Type B pancreatic cell (in vitro differentiated cells): ENCODE data around the gene EVI5. TPM values are rescaled to one million over a fixed set of nuclear protein-coding genes. Genes with fewer than 3 reads are reported as not detected.
A peak's percentile ranks its signal among the peaks of the same experiment; 100 is the strongest.

Experiments
- DNase-seq: peaks from one replicate; pipeline ENCODE4 v3.0.0; 2021; ENCODE audit warnings: mixed read lengths; ENCODE audit not compliant: unreplicated experiment; ENCODE audit errors: extremely low spot score
- H3K27ac Mint-ChIP-seq: 2 replicates; pipeline ENCODE4 v1.8.0; 2021; ENCODE audit warnings: mild to moderate bottlenecking, mixed read lengths
- H3K27me3 Mint-ChIP-seq: 2 replicates; pipeline ENCODE4 v1.8.0; 2021; ENCODE audit warnings: mixed read lengths
- H3K36me3 Mint-ChIP-seq: 2 replicates; pipeline ENCODE4 v1.8.0; 2021; ENCODE audit warnings: mixed read lengths
- H3K4me1 Mint-ChIP-seq: one replicate; pipeline ENCODE4 v1.8.0; 2021; ENCODE audit warnings: mixed read lengths; ENCODE audit not compliant: unreplicated experiment
- H3K4me3 Mint-ChIP-seq: 2 replicates; pipeline ENCODE4 v1.8.0; 2021; ENCODE audit warnings: mild to moderate bottlenecking, mixed read lengths
- H3K9me3 Mint-ChIP-seq: 2 replicates; pipeline ENCODE4 v1.8.0; 2021; ENCODE audit warnings: mixed read lengths
- CTCF ChIP-seq: fragments of 200-600 bp; sonication (generic); conservative IDR thresholded peaks from 2 replicates; pipeline ENCODE4 v1.5.0; 2021; ENCODE audit warnings: antibody characterized with exemption, mild to moderate bottlenecking
- total RNA-seq: library from RNA; stranded (reverse); gene quantifications from 2 replicates; pipeline ENCODE4 v1.2.1, GENCODE V29; 2021; ENCODE audit warnings: low replicate concordance

Gene EVI5
- total RNA-seq, 1 donor from 2014 or later: 29.6 TPM

GRCh38 chr1:92817986-92818764 lies 33.3 kb upstream of the EVI5 start:
- H3K4me1 Mint-ChIP-seq: no peaks in the 10 kb centered on the region
- DNase-seq: no peak

GRCh38 chr1:92817137-92817697 lies 32.3 kb upstream of the EVI5 start:
- no peaks in the 10 kb centered on the region for H3K36me3 Mint-ChIP-seq
- no peaks in the 10 kb centered on the region for H3K9me3 Mint-ChIP-seq
- no peak for TF ChIP-seq CTCF
- no peaks in the 10 kb centered on the region for H3K4me1 Mint-ChIP-seq
- H3K4me3 Mint-ChIP-seq: no peak overlapping the region
- H3K27ac Mint-ChIP-seq: peak overlapping the region; percentile 9
- DNase-seq: no peak
- H3K27me3 Mint-ChIP-seq: no peaks in the 10 kb centered on the region

More at GRCh38 chr1:92817986-92818764, 33.3 kb upstream of the EVI5 start:
- no peaks in the 10 kb centered on the region for H3K27me3 Mint-ChIP-seq
- H3K9me3 Mint-ChIP-seq: no peaks in the 10 kb centered on the region
- no peaks in the 10 kb centered on the region for H3K36me3 Mint-ChIP-seq
- no peak overlapping the region for H3K4me3 Mint-ChIP-seq
- peak; percentile 74 for TF ChIP-seq CTCF
- H3K27ac Mint-ChIP-seq: peak overlapping the region; percentile 9

GRCh38 chr1:92816732-92817131 lies 31.8 kb upstream of the EVI5 start:
- H3K27me3 Mint-ChIP-seq: no peaks in the 10 kb centered on the region
- H3K9me3 Mint-ChIP-seq: no peaks in the 10 kb centered on the region
- H3K4me1 Mint-ChIP-seq: no peaks in the 10 kb centered on the region

GRCh38 chr1:92808381-92808780 lies 23.5 kb upstream of the EVI5 start:
- Mint-ChIP-seq H3K36me3 (no peaks in the 10 kb centered on the region), H3K9me3 (no peaks in the 10 kb centered on the region), H3K4me1 (no peaks in the 10 kb centered on the region), H3K27me3 (no peaks in the 10 kb centered on the region), H3K4me3 (no peak overlapping the region), H3K27ac (no peak overlapping the region)
- TF ChIP-seq CTCF: no peak
- no peak for DNase-seq

More at GRCh38 chr1:92816732-92817131, 31.8 kb upstream of the EVI5 start:
- Mint-ChIP-seq H3K27ac (peak overlapping the region; percentile 43), H3K4me3 (no peak overlapping the region), H3K36me3 (no peaks in the 10 kb centered on the region)
- no peak for DNase-seq
- no peak for TF ChIP-seq CTCF

- no peak for DNase-seq
- TF ChIP-seq CTCF: no peak
- H3K9me3 Mint-ChIP-seq: no peaks in the 10 kb centered on the region
- H3K27me3 Mint-ChIP-seq: no peaks in the 10 kb centered on the region
- no peaks in the 10 kb centered on the region for H3K36me3 Mint-ChIP-seq
- H3K27ac Mint-ChIP-seq: peak overlapping the region; percentile 71
- H3K4me1 Mint-ChIP-seq: no peaks in the 10 kb centered on the region
- H3K4me3 Mint-ChIP-seq: no peak overlapping the region
Measured at GRCh38 chr1:92805216-92805615, 20.3 kb upstream of the EVI5 start.
